ENCODE data around the gene CTNND1.
A peak's percentile ranks its signal among the peaks of the same experiment; 100 is the strongest.
"Not testable (repeated sequence)": the region's sequence is repeated elsewhere in the genome, so short reads cannot be mapped to it uniquely, and the experiment has no call there.

CTNND1 gene

GRCh38 chr11:57792060-57792541 is 30.5 kb downstream of the CTNND1 start:
- peak; percentile 92 for DNase-seq

- peak; percentile 12 for DNase-seq
These were observed 31.3 kb downstream of the CTNND1 start for GRCh38 chr11:57792870-57793269.

GRCh38 chr11:57793351-57794115 is 31.9 kb downstream of the CTNND1 start:
- no peak for DNase-seq

GRCh38 chr11:57798905-57799559 is 37.4 kb downstream of the CTNND1 start:
- DNase-seq, result no peak

GRCh38 chr11:57800444-57801182 is 39.0 kb downstream of the CTNND1 start:
- peak; percentile 68 for DNase-seq

GRCh38 chr11:57801183-57801485 is 39.5 kb downstream of the CTNND1 start:
- DNase-seq, result no peak

GRCh38 chr11:57802411-57802810 is 40.8 kb downstream of the CTNND1 start:
- no peak for DNase-seq

- DNase-seq, result no peak
These were observed 42.9 kb downstream of the CTNND1 start for GRCh38 chr11:57804466-57804865.

- no peak for DNase-seq
These were observed 44.2 kb downstream of the CTNND1 start for GRCh38 chr11:57805780-57806179.

- no peak for DNase-seq
These were observed 51.0 kb downstream of the CTNND1 start for GRCh38 chr11:57812634-57813033.

GRCh38 chr11:57815476-57815875 is 53.9 kb downstream of the CTNND1 start:
- DNase-seq, result peak; percentile 58

- no peak for DNase-seq
These were observed 54.3 kb downstream of the CTNND1 start for GRCh38 chr11:57815877-57816276.

- DNase-seq, result no peak
These were observed 57.2 kb downstream of the CTNND1 start for GRCh38 chr11:57818812-57819211.

- no peak for DNase-seq
These were observed 57.8 kb downstream of the CTNND1 start for GRCh38 chr11:57819252-57819979.

- DNase-seq, result no peak
These were observed 62.3 kb downstream of the CTNND1 start for GRCh38 chr11:57823859-57824258.

- DNase-seq, result no peak
These were observed 73.2 kb downstream of the CTNND1 start for GRCh38 chr11:57834852-57835251.

- DNase-seq, result not testable (repeated sequence)
These were observed 77.0 kb downstream of the CTNND1 start for GRCh38 chr11:57838609-57839008.

GRCh38 chr11:57842873-57843272 is 81.3 kb downstream of the CTNND1 start:
- no peak for DNase-seq

- no peak for DNase-seq
These were observed 106.4 kb downstream of the CTNND1 start for GRCh38 chr11:57867966-57868365.

- no peak for DNase-seq
These were observed 106.9 kb downstream of the CTNND1 start for GRCh38 chr11:57868491-57868890.
